RKO (cell line): ENCODE results near the gene ACP1.

Experiments
- DNase-seq: peaks from one replicate; pipeline ENCODE4 v3.0.0-alpha.2; 2016; ENCODE audit warnings: low spot score

ACP1 gene

GRCh38 chr2:280650-281110 lies 15.9 kb downstream of the ACP1 start:
- no peak for DNase-seq

- no peak for DNase-seq
Observed at GRCh38 chr2:281381-281780, 16.6 kb downstream of the ACP1 start.

- DNase-seq, result no peak
Observed at GRCh38 chr2:282371-283263, 17.9 kb downstream of the ACP1 start.

GRCh38 chr2:283996-284794 lies 19.4 kb downstream of the ACP1 start:
- no peak for DNase-seq

GRCh38 chr2:284896-285492 lies 20.2 kb downstream of the ACP1 start:
- DNase-seq, result no peak

GRCh38 chr2:285531-285930 lies 20.8 kb downstream of the ACP1 start:
- no peak for DNase-seq

GRCh38 chr2:286035-286434 lies 21.3 kb downstream of the ACP1 start:
- DNase-seq, result no peak

GRCh38 chr2:286774-287392 lies 22.1 kb downstream of the ACP1 start:
- DNase-seq, result no peak

GRCh38 chr2:287471-287885 lies 22.7 kb downstream of the ACP1 start:
- DNase-seq, result no peak

GRCh38 chr2:287911-288757 lies 23.4 kb downstream of the ACP1 start, which contains the start of gene ALKAL2:
Gene ALKAL2, minus strand, starts transcription at chr2:288091. Its CDS starts 256 bp downstream, at chr2:287835.
- DNase-seq, result no peak

GRCh38 chr2:288758-289361 lies 24.1 kb downstream of the ACP1 start:
- DNase-seq, result no peak

- DNase-seq, result no peak
Observed at GRCh38 chr2:289362-290089, 24.8 kb downstream of the ACP1 start.

GRCh38 chr2:290090-290722 lies 25.5 kb downstream of the ACP1 start:
- no peak for DNase-seq

- no peak for DNase-seq
Observed at GRCh38 chr2:295090-295489, 30.3 kb downstream of the ACP1 start.

GRCh38 chr2:296354-296753 lies 31.6 kb downstream of the ACP1 start:
- no peak for DNase-seq

GRCh38 chr2:305366-305765 lies 40.6 kb downstream of the ACP1 start:
- no peak for DNase-seq

GRCh38 chr2:309148-309953 lies 44.6 kb downstream of the ACP1 start:
- no peak for DNase-seq

GRCh38 chr2:309954-310510 lies 45.3 kb downstream of the ACP1 start:
- no peak for DNase-seq
